ENCODE measurements around the gene TRAF3IP1. TPM values are rescaled to one million over a fixed set of nuclear protein-coding genes. Genes with fewer than 3 reads are reported as not detected.
"Not testable (repeated sequence)": the region's sequence is repeated elsewhere in the genome, so short reads cannot be mapped to it uniquely, and the experiment has no call there.

TRAF3IP1 gene
- total RNA-seq, 1 experiment from 2014 or later: 7.4 TPM

DNA sequence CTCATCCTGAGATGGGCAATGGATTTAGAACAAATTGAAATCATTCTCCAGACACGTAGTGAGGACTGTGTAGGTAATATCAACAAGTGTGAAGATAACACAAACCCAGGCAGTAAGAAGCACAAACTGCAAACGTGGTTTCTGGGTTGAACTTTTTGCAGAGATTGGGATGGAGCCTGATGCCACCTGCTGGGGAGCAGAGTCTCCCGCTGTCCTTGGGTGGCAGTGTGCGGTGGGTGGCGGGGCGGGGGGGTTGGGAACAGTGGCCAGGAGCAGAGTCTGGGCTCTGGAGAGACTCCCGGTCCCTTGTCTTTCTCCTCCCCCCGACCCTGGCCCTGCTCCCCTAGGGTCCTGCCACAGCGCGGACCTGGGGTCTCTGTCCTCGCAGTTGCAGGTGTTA, 19.5 kb downstream of the TRAF3IP1 start:
- DNase-seq (ENCODE audit: low spot score): no peak

DNA sequence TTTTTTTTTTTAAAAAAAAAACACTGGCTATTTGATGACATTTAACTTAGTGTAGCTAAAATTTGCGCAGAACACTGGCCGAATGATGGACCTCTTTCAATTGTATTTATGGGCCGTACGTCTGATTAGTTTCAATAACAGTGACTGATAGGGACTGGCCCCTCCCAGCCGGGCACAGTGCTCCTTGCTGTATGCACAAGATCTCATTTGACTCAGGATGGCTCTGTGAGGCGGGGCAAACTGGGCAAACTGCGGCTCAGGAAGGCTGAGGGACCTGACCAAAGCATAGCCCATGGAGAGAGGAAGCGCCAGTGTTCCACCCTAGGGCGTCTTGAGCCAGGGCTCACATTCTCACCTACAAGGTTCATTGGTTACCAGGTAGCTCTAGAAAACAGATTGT, 21.2 kb downstream of the TRAF3IP1 start:
- DNase-seq (ENCODE audit: low spot score): no peak

DNA sequence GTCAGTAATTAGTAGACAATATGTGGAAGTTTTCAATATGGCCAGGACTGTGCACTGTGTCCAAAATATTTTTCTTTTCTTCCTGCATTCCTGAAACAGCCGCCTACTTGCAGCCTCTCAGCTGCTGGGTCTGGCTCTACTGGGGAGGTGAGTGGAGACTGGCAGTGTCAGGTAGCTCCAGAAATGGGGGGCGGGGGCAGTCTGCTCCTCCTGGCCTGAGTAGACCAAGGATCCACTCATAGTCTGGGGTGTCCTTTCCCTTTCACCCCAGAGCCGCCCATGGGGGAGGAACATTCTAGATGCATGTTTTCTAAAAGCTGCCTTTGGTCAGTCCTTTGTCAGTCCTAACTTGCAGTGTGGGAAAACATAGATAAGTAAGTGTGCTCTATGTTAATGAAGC, 23.7 kb downstream of the TRAF3IP1 start:
- DNase-seq (ENCODE audit: low spot score): no peak

DNA sequence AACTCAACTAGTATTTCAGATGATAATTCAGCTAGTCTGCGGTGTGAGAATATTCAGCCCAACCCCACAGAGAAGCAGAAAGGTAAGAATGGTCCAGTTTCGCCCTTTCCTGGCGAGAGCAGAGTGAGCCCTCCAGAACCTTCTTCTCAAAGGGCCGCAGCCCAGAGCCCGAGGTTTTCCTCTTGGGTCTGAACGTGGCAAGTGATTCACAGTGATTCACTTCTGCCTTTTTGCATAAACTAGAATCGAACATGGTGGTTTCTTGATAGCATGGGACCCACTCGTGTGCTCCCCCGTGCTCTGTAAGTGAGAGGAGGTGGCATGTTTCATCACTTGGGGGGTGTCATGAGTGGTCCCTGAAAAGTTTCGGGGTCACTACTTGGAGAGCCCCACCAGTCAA, 24.2 kb downstream of the TRAF3IP1 start:
- DNase-seq (ENCODE audit: low spot score): no peak

DNA sequence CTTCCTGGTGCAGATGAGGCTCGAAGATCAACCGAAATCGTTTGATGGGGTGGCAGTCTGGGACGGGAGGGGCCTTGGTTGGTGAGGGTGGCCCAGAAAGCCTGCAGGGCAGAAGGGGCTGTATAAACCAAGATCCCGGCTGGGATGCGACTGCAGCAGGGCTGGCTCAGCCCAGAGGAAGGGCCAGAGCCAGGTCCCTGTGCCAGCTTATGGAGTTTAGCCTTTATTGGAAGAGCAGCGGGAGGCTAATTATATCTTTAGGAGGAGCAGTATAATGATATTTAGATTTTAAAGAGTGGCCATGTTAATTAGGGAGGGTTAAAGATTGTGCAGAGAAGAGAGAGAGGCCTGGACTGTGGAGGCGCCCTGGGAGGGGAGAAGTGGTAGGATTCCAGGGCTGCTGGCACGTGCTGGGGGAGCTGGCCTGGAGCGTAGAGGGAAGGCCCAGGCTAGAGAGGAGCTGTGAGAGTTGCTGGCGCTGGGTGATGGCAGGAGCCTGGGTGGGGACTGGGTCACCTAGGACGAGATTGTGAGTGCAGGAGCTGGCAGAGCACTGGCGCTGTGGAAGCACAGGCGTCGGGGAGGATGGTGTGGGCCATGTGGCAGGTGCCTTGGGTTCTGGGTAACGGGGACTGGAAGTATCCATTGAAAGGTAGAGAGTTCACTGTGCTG, 25.1 kb downstream of the TRAF3IP1 start:
- no peak for DNase-seq (ENCODE audit: low spot score)

DNA sequence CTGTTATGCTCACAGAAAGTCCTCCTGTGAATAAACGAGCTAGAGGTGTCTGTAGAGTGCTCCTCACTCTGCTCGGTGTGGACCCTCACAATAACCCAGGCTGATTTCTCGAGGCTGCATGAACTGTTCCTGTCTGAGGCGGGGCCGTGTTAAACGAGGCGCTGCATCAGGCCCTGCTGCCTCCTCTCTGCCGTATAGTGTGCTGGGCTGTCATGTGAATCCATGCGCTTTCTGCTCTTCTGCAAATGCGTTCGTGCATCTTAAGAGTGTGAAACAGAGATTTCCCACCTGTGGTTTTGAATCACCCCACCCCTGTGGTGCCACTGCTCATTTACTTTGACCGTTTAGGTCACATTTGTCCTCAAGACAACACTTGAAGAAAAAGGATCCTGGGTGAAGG, 26.2 kb downstream of the TRAF3IP1 start:
- DNase-seq (ENCODE audit: low spot score): no peak

DNA sequence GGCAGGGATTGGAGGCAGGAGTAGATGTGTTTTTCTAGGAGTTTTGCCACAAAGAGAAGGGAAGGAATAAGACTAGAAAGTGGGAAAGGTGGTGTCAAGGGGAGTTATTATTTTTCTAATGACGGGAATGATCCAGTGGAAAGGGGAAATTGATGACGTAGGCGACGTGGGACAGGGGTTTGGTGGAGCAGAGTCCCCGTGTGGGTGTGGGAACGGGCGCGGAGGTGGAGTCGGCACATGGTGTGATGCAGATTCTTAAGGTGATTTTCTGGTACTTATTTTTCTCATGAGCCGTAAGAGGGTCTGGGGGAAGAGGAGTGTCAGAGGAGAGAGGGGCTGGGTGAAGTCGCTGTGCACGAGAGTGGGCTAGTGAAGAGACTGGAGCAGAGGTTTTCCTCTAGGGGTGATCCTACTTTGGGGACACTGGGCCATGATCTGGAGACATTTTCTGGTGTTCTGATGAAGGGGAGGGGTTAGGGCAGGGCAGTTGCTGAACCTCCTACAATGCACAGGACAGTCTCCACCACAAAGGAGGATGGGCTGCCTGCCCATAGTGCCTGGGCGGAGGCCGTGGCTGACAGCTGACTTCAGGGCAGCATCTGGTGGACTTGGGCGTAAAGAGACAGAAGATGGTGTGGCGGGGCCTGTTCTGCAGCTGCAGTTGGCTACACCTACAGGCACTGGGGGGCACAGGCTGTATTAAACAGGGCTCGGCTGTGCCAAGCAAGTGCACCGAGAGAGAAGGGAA, 30.0 kb downstream of the TRAF3IP1 start:
- DNase-seq (ENCODE audit: low spot score): no peak

DNA sequence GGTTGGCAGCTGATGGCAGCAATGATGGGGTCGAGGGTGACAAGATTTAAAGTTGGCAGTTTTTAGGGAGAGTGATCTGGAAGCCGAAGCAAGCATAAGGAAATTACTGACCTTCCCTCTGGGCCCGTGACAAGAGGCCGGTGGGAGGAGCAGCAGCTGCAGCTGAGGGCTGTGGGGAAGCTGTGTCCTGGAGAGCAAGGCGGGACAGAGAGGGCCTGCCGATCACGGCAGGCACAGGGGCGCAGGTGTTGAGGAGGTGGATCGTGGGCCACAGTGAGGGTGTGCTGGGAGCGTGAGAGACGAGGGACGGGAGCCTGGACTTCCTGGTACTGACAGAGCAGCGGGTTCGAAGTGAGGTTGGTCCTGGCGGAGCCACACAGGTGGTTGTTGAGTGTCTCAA, 31.0 kb downstream of the TRAF3IP1 start:
- DNase-seq (ENCODE audit: low spot score): no peak

DNA sequence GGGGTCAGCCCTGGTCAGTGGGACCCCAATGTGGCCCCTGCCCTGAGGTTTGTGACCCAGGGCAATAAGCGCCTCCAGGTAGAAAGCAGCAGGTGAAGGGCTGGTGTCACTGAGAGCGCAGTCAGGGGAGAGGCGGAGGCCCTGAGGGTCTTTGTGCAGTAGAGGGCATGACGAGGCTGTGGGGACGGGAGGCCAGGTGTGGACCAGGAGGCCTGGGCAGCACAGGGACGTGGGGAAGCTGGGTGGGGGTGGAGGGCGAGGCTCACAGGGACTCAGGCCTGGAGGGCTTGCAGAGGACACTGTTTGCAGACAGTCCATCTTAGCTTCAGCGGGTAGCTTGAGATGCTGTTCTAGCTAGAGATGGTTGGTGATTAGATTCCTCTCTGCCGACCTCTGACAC, 32.0 kb downstream of the TRAF3IP1 start:
- DNase-seq (ENCODE audit: low spot score): no peak

DNA sequence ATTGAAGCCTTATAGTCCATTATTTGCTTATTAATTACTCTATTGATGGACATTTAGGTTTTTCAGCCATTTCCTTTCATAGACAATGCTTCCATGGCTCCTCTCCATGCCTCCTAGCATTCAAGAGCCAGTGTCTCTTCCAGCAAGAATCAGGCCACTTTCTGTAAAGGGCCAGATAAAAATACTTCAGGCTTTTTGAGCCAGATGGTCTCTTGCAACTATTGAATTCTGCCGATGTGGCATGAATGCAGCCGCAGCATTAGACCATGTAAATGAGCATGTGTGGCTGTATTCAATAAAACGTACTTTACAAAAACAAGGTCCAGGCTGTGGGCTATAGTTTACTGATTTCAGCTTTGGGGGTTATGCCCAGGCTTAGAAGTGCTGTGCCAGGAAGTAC, 38.5 kb downstream of the TRAF3IP1 start:
- no peak for DNase-seq (ENCODE audit: low spot score)

DNA sequence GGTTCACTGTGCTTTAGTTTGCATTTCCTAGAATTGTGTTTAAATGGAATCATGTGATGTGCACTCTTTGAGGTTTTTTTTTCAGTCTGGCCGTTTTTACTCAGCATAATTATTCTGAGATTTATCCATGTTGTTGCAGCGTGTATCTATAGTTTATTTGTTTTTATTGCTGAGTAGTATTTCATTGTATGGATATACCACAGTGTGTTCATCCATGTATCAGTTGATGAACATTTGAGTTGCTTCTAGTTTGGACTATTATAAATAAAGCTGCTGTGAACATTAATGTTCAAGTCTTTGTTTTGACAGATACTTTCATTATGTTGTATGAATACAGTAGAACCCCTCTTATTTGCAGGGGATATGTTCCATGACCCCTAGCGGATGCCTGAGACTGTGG, 39.1 kb downstream of the TRAF3IP1 start:
- DNase-seq (ENCODE audit: low spot score): no peak

DNA sequence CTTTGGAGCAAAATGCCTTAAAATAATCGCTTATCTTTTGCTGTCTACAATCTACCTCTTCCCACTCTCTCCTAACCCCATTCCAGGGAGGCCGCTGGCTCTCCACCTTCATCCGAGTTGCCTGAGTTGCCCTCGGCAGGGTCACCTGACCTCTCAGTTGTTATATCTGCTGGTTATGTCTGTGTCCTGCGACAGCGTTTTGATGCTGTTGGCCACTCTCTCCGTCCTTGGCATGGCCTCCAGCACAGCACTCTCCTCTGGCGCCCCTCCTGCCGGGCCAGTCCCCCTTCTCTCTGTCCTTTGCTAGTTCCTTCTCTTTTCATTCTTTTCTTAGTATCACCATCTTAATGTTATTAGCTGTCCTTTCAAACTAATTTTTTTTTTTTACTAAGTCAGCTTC, 41.6 kb downstream of the TRAF3IP1 start:
- no peak for DNase-seq (ENCODE audit: low spot score)

DNA sequence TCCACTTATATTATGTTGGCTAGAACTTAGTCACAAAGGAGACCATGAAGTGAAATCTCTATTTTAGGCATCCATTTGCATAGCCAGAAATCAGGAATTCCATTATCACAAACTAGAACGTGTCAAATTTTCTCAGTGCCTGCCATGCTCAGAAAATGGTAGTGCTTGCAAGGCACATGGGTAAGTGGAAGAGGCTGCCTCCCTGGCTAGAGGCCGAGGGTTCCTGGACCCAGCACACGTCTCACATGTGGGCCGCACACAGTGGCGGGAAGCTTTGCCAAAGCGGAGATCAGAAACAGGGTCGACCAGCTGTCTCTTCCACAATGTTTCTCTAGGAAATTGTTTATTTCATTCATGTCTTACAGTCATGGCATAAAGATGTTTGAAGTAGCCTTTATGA, 42.3 kb downstream of the TRAF3IP1 start:
- no peak for DNase-seq (ENCODE audit: low spot score)

DNA sequence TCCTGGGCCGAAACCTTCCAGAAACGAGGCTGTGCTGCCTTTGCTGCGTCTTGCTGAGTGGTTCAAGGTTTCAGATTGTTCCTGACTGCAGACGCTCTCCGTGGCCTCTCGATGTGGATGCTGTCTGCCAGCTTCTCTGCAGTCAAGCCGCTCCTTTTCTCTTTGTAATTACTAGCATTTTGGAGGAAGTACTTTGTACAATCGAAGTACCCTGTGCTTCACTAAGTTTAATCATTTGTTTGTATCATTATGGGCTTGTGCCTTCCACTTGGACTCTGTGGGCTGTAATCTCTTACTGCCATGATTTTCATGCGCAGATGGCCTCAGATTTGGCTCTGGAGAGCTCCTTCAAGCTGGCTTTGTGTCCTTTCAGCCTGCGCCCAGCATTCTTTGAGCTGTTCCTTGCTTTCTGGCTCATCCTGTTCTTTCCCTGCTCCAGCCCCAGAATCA, 49.3 kb downstream of the TRAF3IP1 start:
- DNase-seq (ENCODE audit: low spot score): no peak

DNA sequence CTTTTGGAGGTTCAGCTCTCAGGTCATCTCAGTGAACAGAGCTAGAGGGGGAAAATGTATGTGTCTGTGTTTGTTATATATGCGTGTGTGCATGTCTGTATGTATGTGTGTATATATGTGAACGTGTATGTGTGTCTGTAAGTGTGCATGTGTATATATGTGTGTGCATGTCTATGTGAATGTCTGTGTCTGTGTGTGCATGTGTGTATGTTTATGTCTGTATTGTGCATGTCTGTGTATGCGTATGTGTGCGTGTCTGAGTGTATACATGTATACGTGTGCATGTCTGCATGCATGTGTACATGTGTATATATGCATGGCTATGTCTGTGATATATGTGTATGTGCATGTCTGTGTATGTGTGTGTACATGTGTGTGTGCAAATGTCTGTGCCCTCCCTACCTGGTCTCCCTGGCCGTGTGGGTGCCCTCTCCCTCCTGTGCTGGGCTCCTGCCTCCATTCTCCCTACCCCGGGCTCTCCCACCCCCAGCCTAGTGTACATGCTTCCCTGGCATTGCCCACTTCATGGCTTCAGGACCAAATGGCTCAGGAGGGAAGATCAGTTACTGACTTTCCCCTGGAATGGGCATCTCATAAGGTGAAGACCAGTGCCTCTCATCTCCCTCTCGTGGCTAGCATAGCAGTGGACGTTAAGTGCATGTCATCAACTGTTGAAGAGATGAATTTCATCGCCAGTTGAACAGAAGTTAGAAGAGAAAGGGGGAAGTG, 49.9 kb downstream of the TRAF3IP1 start:
- DNase-seq (ENCODE audit: low spot score): no peak

DNA sequence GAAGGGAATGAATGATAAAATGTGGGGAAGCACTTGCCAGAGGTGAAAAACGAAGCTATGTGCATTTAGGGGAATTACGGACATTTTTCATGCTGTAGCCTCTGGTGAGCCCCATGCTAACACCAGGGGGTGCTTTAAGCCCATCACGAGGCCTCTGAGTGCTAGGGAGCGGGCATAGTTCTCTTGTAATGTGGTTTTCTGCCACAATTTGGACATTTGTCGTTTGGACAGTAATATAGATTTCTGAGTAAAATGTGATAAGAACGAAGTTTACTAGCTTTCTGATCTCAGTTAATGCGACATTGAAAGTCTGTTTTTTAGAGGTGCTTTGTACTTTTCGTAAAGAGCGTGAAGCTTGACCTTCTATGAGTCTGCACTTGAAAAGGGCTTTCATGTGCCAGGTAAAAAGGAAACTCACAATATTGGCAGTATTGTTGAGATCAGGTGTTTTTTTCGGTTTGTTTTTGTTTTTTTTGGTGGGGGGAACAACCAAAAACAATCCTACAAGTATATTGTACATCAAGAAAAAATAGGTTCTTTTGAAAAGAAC, 50.6 kb downstream of the TRAF3IP1 start:
- peak; percentile 31 for DNase-seq (ENCODE audit: low spot score)

DNA sequence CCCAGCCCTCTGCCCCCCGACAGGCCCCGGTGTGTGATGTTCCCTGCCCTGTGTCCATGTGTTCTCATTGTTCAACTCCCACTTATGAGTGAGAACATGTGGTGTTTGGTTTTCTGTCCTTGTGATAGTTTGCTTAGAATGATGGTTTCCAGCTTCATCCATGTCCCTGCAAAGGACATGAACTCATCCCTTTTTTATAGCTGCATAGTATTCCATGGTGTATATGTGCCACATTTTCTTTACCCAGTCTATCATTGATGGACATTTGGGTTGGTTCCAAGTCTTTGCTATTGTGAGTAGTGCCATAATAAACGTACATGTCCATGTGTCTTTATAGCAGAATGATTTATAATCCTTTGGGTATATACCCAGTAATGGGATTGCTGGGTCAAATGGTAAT, 52.0 kb downstream of the TRAF3IP1 start:
- DNase-seq (ENCODE audit: low spot score): not testable (repeated sequence)

DNA sequence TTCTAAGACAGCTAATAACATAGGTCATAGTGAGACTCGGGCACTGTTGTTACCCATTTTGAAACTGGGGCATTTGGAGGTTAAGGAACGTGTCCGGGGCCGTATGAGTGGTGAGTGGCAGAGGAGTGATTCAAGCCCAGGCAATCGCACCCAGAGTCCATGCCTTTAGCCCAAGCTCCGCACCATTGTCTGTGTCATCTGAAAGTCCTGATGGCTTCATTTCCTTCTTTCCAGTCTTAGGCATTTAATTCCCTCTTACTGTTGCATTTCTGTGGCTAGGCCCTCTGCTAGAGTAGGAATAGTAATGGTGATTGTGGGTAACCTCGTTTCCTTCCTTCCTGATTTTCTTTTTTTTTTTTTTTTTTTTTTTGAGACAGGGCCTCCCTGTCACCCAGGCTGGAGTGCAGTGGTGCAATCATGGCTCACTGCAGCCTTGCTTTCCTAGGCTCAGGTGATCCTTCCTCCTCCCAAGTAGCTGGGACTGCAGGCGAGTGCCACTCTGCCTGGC, 56.6 kb downstream of the TRAF3IP1 start:
- DNase-seq (ENCODE audit: low spot score): no peak

DNA sequence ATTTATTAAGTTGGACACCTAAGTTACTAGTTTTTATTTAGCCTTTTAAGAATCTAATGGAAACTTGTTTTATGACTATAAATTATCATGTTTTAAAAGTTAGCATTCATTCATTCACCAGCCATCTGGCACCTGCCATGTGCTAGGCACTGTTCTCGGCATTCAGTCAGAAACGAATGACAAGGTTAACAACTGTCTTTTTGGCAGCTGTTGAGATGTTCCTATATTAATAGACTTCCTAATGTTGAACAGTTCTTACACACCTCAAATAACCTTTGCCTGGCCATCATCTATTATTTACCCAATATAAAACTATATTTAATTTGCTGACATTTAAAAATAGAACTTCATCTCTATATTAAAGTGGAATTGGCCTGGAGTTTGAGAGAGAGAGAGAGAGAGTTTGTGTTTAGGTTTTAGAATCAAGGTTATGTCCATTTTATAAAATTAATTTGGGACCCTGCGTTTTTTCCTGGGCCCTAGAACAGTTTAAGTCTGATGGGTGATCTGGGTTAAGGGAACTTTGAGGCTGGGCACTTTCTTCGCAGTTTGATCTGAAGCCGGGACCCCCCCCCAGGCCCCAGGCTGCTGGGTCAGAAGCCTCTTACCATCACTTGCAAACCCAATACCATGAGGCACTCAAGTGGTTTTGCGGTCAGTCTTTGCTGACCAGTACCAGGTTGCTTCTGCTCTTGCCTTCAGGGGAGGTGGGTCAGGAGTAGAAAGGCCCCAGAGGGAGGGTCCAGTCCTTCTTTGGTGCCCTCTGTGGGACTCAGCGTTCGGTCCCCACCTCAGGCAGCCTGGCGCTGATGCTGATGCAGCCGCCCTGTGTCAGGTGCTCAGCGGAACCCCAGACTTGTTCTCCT, 58.1 kb downstream of the TRAF3IP1 start:
- no peak for DNase-seq (ENCODE audit: low spot score)

DNA sequence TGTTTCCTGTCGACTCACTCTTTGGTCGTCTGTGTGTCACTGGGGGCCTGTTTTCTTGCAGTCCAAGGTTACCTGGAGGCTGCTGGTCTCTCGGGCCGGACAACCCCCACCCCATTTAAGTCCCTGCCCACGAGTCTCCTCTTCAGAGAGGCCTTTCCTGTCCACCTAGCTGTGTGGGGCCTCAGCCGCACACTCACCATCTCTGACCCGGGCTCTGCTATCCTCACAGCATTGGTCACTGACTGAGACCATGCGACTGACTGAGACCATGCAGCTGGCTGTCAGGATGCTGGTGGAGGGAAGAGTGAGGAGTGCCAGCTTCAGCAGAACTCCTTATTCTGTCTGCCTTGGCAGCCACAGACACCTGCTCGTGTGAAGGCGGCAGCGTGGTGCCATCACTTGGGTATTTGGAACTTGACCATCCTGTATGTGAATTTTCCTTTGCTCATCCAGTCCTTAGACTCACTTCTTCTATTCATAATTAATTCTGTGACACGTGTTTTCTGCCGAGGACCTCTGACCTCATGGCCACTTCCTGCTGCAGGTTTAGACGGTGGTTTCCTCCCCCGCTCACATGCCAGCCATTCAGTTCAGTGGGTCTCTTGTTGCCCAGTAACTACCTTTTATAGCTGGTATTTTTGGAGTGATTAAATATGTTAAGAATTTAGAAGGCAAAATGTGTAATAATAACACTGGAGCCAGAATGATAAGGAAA, 58.9 kb downstream of the TRAF3IP1 start:
- no peak for DNase-seq (ENCODE audit: low spot score)

DNA sequence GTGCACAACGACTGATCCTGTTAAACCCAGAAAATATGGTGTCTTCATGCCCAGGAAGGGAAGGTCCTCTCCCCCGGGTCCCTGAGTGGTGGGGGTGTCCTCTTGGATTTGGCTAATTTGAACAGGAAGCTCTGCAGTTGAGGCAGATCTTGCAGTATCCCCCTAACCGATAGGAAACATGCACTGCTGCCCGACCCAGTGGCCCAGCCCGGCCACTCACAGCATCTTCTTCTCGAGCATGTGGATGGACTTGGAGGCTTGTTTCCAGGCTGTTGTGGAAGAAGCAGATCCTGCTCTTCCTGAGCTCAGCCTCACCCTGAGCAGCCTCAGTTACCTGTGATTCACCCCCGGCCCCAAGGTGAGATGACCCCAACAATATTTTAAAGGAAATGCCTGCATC, 60.0 kb downstream of the TRAF3IP1 start:
- DNase-seq (ENCODE audit: low spot score): no peak
